Kidney epithelial cell (primary cell): Measurements from ENCODE around the gene ARMH4. TPM values are rescaled to one million over a fixed set of nuclear protein-coding genes. Genes with fewer than 3 reads are reported as not detected.

Experiments
- DNase-seq: peaks from one replicate; pipeline ENCODE4 v3.0.0-alpha.2; 2010; ENCODE audit warnings: low read depth
- H3K27me3 ChIP-seq: 2 replicates; pipeline ENCODE4 v1.6.0; 2011; ENCODE audit warnings: low read length; ENCODE audit not compliant: control insufficient read depth, insufficient read depth
- H3K36me3 ChIP-seq: 2 replicates; pipeline ENCODE4 v1.5.1; 2011; ENCODE audit warnings: low read length; ENCODE audit not compliant: control insufficient read depth, insufficient read depth
- H3K4me3 ChIP-seq: 2 replicates; pipeline ENCODE4 v1.5.1; 2011; ENCODE audit warnings: low read depth, mild to moderate bottlenecking, control low read depth, low read length
- CTCF ChIP-seq: IDR thresholded peaks from 2 replicates; pipeline ENCODE4 v1.5.1; 2011; ENCODE audit warnings: mild to moderate bottlenecking, moderate library complexity, low read length, control low read depth, inconsistent platforms; ENCODE audit not compliant: insufficient read depth, poor library complexity, severe bottlenecking
- total RNA-seq: library from RNA; depleted of rRNA; stranded (reverse); fragments of >200 nt; gene quantifications from 2 replicates; pipeline ENCODE4 v1.2.3, GENCODE V29; 2015

The ARMH4 gene
- total RNA-seq, 1 donor from 2014 or later: 4.1 TPM

DNA sequence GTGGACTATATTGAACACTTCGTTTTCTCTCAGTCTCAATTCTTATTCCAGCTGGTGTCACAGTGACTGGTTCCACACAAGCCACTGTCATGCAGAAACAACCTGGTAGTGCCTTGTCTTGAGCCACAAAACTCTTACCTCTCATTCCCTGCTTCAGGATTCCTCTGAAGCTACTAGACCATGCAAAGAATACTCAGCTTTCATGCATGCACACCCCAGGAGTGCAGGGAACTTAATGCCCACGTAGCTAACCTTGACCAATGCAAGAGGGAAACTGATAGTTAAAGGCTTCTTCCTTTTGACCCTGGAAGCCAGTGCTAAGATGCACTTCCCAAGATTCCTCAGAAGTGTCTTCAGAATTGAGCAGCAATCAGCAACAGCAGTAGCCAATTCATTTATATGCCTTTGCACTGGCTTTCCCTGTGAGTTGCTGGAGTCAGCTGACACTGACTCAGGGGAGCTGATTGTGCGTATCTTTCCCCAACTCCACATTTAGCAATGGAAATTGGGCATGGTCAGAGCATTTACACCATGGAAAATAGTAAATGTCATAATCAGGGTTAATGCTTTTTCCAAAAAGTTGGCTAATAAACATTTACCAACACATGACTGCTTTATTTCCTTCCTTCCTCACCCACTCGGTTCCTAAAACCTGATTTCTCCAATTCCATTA, 172.5 kb downstream of the ARMH4 start:
- H3K36me3 ChIP-seq: no peaks in the 10 kb centered on the region
- TF ChIP-seq CTCF: no peak
- no peak for DNase-seq
- no peaks in the 10 kb centered on the region for H3K27me3 ChIP-seq
- H3K4me3 ChIP-seq: no peak overlapping the region

- Histone ChIP-seq H3K27me3 (no peaks in the 10 kb centered on the region), H3K4me3 (no peak overlapping the region), H3K36me3 (no peaks in the 10 kb centered on the region)
- no peak for TF ChIP-seq CTCF
- no peak for DNase-seq
Measured at GRCh38 chr14:57976701-57977100, 175.3 kb downstream of the ARMH4 start.

- Histone ChIP-seq H3K4me3 (no peak overlapping the region), H3K36me3 (no peaks in the 10 kb centered on the region), H3K27me3 (no peaks in the 10 kb centered on the region)
- DNase-seq: no peak
- no peak for TF ChIP-seq CTCF
Measured at GRCh38 chr14:57974896-57975295, 177.1 kb downstream of the ARMH4 start.

DNA sequence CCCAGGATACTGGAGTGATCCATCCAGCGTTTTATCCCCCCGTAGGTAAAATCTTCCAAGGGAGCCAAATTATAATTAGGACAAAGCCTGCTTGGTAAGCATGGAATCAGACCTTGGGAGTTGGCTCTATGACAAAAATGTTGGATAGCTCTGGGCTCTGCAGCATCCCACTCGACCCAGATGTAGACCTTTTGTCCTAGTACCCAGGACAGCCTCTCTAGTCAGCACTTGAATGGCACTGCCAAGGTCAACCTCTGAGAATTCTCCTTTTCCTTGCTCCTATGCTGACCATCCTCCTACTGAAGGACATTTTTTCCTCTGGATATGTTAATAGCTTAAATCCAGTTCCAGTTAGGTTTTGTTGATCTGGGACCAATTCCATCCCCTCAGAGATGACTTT, 181.4 kb downstream of the ARMH4 start:
- no peaks in the 10 kb centered on the region for H3K36me3 ChIP-seq
- no peaks in the 10 kb centered on the region for H3K27me3 ChIP-seq
- TF ChIP-seq CTCF: no peak
- no peak overlapping the region for H3K4me3 ChIP-seq
- no peak for DNase-seq

GRCh38 chr14:57970175-57970574, 181.8 kb downstream of the ARMH4 start:
- TF ChIP-seq CTCF: no peak
- DNase-seq: no peak
- Histone ChIP-seq H3K27me3 (no peaks in the 10 kb centered on the region), H3K36me3 (no peaks in the 10 kb centered on the region), H3K4me3 (no peak overlapping the region)

- H3K4me3 ChIP-seq: no peak overlapping the region
- no peak for TF ChIP-seq CTCF
- no peaks in the 10 kb centered on the region for H3K27me3 ChIP-seq
- DNase-seq: no peak
- H3K36me3 ChIP-seq: no peaks in the 10 kb centered on the region
Measured at GRCh38 chr14:57963071-57963470, 188.9 kb downstream of the ARMH4 start.
